MM.1S (cell line): ENCODE measurements around the gene AMY1A.

Experiments used
- EZH2 ChIP-seq: fragments of 300-600 bp; sonication (generic); optimal IDR thresholded peaks from 2 replicates; pipeline ENCODE3; 2017; ENCODE audit warnings: low read depth, mild to moderate bottlenecking, antibody characterized with exemption, low read length, mixed read lengths
- EZH2phosphoT487 ChIP-seq: fragments of 300-600 bp; sonication (generic); IDR thresholded peaks from 2 replicates; pipeline ENCODE4 v1.6.1; 2018; ENCODE audit warnings: antibody characterized with exemption, low read length
- TF ChIP-seq, protein P1 (sequence below): fragments of 300-600 bp; sonication (generic); IDR thresholded peaks from 2 replicates; pipeline ENCODE4 v1.5.1; 2016; ENCODE audit warnings: antibody characterized with exemption, low read length, mixed read lengths

DNA sequence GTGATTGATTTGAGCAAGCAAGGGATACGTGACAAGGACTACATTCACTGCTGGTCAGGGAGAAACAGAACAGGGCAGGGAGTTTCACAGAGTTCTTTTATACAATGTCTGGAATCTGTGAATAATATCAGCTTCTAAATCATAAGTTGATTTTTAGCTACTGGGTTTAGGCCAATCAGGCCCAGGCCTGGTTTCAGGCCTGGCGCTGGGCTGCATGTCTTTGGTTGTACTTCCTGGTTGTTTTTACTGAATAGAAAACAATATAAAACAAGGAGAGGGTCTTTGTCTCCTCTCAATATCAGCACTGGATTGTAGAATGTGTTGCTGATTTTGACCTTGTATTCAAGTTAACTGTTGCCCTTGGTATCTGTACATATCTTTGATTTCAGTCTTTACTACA lies 39.2 kb upstream of the AMY1A start:
- TF ChIP-seq EZH2 (no peak), EZH2phosphoT487 (no peak)
- TF ChIP-seq, protein P1, sequence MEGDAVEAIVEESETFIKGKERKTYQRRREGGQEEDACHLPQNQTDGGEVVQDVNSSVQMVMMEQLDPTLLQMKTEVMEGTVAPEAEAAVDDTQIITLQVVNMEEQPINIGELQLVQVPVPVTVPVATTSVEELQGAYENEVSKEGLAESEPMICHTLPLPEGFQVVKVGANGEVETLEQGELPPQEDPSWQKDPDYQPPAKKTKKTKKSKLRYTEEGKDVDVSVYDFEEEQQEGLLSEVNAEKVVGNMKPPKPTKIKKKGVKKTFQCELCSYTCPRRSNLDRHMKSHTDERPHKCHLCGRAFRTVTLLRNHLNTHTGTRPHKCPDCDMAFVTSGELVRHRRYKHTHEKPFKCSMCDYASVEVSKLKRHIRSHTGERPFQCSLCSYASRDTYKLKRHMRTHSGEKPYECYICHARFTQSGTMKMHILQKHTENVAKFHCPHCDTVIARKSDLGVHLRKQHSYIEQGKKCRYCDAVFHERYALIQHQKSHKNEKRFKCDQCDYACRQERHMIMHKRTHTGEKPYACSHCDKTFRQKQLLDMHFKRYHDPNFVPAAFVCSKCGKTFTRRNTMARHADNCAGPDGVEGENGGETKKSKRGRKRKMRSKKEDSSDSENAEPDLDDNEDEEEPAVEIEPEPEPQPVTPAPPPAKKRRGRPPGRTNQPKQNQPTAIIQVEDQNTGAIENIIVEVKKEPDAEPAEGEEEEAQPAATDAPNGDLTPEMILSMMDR = no peak
